ENCODE data around the gene TRIOBP. TPM values are rescaled to one million over a fixed set of nuclear protein-coding genes. Genes with fewer than 3 reads are reported as not detected.

Gene TRIOBP
- total and polyA plus RNA-seq, 2 of the 13 experiments (the other 11 are each of a cell fraction or from before 2014, with no cell fraction given) = 6.1 to 15.4 TPM

DNA sequence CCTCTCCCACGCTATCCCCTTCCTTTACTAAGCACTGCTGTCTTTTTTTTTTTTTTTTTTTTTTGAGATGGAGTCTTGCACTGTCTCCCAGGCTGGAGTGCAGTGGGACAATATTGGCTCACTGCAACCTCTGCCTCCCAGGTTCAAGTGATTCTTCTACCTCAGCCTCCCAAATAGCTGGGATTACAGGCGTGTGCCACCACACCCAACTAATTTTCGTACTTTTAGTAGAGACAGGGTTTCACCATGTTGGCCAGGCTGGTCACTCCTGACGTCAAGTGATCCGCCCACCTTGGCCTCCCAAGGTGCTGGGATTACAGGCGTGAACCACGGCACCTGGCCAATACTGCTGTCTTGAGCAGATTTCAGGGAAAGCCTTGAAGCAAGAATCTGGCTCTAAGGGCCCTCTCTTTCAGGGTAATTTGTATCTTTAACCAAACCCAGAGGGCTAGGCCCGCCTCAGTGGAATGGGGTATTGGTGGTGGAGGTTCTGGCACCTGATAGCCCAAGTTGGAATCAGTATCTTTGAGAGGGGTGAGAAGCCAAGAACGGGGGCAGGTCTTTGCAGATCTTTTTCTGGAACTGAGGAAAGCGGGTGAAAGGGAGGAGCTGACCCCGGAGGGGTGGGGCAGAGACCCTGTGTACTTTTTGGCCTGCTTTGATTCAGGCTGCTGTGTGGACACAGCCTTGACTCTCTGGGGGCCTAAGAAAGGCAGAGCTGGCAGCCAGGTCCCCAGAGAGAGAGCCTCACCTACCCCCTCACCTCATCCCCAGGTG, 37.0 kb downstream of the TRIOBP start (continued):
- TF ChIP-seq ZNF83 (CRISPR knock-in tag; IDR thresholded peaks at IDR 0.05; ENCODE audit: borderline replicate concordance) = no peak
- TF ChIP-seq ZKSCAN8 (CRISPR knock-in tag; IDR thresholded peaks at IDR 0.05; ENCODE audit: borderline replicate concordance) = peak; percentile 33; the same call in 1 of the 2 replicates
- peak; percentile 53 for TF ChIP-seq ZFX (CRISPR knock-in tag; IDR thresholded peaks at IDR 0.05; ENCODE audit: low read depth)
- 0 out of 2 replicates have a peak, but pooled peaks have one; percentile 21 for TF ChIP-seq TCF7 (IDR thresholded peaks at IDR 0.05; ENCODE audit: low read depth)
- TF ChIP-seq ZNF850 (CRISPR knock-in tag; conservative IDR thresholded peaks at IDR 0.05) = no peak
- TF ChIP-seq, protein P1, sequence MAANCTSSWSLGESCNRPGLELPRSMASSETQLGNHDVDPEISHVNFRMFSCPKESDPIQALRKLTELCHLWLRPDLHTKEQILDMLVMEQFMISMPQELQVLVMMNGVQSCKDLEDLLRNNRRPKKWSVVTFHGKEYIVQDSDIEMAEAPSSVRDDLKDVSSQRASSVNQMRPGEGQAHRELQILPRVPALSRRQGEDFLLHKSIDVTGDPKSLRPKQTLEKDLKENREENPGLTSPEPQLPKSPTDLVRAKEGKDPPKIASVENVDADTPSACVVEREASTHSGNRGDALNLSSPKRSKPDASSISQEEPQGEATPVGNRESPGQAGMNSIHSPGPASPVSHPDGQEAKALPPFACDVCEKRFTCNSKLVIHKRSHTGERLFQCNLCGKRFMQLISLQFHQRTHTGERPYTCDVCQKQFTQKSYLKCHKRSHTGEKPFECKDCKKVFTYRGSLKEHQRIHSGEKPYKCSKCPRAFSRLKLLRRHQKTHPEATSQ (CRISPR knock-in tag; IDR thresholded peaks at IDR 0.05; ENCODE audit: borderline replicate concordance) = no peak
- 0 out of 2 replicates have a peak, but pooled peaks have one; percentile 9 for TF ChIP-seq ZIK1 (CRISPR knock-in tag; IDR thresholded peaks at IDR 0.05; ENCODE audit: borderline replicate concordance, low read depth)
- 0 out of 2 replicates have a peak, but pooled peaks have one; percentile 11 for TF ChIP-seq MED1 (CRISPR knock-in tag; IDR thresholded peaks at IDR 0.05)
- 0 out of 2 replicates have a peak, but pooled peaks have one; percentile 19 for TF ChIP-seq ZNF788 (CRISPR knock-in tag; IDR thresholded peaks at IDR 0.05; ENCODE audit: borderline replicate concordance)
- TF ChIP-seq ZSCAN29 (CRISPR knock-in tag; conservative IDR thresholded peaks at IDR 0.05) = peak; percentile 56; the same call in 1 of the 2 replicates
- TF ChIP-seq, protein P2, sequence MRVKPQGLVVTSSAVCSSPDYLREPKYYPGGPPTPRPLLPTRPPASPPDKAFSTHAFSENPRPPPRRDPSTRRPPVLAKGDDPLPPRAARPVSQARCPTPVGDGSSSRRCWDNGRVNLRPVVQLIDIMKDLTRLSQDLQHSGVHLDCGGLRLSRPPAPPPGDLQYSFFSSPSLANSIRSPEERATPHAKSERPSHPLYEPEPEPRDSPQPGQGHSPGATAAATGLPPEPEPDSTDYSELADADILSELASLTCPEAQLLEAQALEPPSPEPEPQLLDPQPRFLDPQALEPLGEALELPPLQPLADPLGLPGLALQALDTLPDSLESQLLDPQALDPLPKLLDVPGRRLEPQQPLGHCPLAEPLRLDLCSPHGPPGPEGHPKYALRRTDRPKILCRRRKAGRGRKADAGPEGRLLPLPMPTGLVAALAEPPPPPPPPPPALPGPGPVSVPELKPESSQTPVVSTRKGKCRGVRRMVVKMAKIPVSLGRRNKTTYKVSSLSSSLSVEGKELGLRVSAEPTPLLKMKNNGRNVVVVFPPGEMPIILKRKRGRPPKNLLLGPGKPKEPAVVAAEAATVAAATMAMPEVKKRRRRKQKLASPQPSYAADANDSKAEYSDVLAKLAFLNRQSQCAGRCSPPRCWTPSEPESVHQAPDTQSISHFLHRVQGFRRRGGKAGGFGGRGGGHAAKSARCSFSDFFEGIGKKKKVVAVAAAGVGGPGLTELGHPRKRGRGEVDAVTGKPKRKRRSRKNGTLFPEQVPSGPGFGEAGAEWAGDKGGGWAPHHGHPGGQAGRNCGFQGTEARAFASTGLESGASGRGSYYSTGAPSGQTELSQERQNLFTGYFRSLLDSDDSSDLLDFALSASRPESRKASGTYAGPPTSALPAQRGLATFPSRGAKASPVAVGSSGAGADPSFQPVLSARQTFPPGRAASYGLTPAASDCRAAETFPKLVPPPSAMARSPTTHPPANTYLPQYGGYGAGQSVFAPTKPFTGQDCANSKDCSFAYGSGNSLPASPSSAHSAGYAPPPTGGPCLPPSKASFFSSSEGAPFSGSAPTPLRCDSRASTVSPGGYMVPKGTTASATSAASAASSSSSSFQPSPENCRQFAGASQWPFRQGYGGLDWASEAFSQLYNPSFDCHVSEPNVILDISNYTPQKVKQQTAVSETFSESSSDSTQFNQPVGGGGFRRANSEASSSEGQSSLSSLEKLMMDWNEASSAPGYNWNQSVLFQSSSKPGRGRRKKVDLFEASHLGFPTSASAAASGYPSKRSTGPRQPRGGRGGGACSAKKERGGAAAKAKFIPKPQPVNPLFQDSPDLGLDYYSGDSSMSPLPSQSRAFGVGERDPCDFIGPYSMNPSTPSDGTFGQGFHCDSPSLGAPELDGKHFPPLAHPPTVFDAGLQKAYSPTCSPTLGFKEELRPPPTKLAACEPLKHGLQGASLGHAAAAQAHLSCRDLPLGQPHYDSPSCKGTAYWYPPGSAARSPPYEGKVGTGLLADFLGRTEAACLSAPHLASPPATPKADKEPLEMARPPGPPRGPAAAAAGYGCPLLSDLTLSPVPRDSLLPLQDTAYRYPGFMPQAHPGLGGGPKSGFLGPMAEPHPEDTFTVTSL (CRISPR knock-in tag; IDR thresholded peaks at IDR 0.05; ENCODE audit: borderline replicate concordance) = no peak
- TF ChIP-seq, protein P3, sequence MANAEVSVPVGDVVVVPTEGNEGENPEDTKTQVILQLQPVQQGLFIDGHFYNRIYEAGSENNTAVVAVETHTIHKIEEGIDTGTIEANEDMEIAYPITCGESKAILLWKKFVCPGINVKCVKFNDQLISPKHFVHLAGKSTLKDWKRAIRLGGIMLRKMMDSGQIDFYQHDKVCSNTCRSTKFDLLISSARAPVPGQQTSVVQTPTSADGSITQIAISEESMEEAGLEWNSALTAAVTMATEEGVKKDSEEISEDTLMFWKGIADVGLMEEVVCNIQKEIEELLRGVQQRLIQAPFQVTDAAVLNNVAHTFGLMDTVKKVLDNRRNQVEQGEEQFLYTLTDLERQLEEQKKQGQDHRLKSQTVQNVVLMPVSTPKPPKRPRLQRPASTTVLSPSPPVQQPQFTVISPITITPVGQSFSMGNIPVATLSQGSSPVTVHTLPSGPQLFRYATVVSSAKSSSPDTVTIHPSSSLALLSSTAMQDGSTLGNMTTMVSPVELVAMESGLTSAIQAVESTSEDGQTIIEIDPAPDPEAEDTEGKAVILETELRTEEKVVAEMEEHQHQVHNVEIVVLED (CRISPR knock-in tag; IDR thresholded peaks at IDR 0.05; ENCODE audit: borderline replicate concordance) = 0 out of 2 replicates have a peak, but pooled peaks have one; percentile 27
- TF ChIP-seq ZSCAN31 (CRISPR knock-in tag; IDR thresholded peaks at IDR 0.05; ENCODE audit: low read depth) = 0 out of 2 replicates have a peak, but pooled peaks have one; percentile 29
- no peak for TF ChIP-seq RBM39 (IDR thresholded peaks at IDR 0.05; ENCODE audit: low read depth, low read length, poor library complexity, severe bottlenecking)
- TF ChIP-seq SNAI1 (CRISPR knock-in tag; IDR thresholded peaks at IDR 0.05; ENCODE audit: borderline replicate concordance) = no peak
- 0 out of 2 replicates have a peak, but pooled peaks have one; percentile 82 for TF ChIP-seq GFI1 (CRISPR knock-in tag; IDR thresholded peaks at IDR 0.05; ENCODE audit: borderline replicate concordance)
- TF ChIP-seq AGO1 (IDR thresholded peaks at IDR 0.05; ENCODE audit: low read depth, low read length, poor library complexity, severe bottlenecking) = no peak
- no peak for TF ChIP-seq ZNF737 (CRISPR knock-in tag; IDR thresholded peaks at IDR 0.05; ENCODE audit: borderline replicate concordance)
- peak; percentile 49; the same call in 1 of the 2 replicates for TF ChIP-seq FOXA3 (CRISPR knock-in tag; IDR thresholded peaks at IDR 0.05)
